DND-41 (cell line): ENCODE data around the gene KCNAB1.
"Not testable (repeated sequence)": the region's sequence is repeated elsewhere in the genome, so short reads cannot be mapped to it uniquely, and the experiment has no call there.

ENCODE experiments used
- ATAC-seq: fragments of 200-7000 bp; cut with Tn5 transposase; 3 replicates; pipeline ENCODE4 v1.9.1; 2021; ENCODE audit warnings: low read depth; ENCODE audit not compliant: insufficient read depth
- DNase-seq: peaks from one replicate; pipeline ENCODE4 v3.0.0-alpha.2; 2020
- H2AFZ ChIP-seq: 2 replicates; pipeline ENCODE4 v1.6.0; 2012; ENCODE audit warnings: low read depth, low read length
- H3K27ac ChIP-seq: 2 replicates; pipeline ENCODE4 v1.5.1; 2012; ENCODE audit warnings: low read length, inconsistent platforms
- H3K27me3 ChIP-seq: fragments of 200-600 bp; sonication (generic); 2 replicates; pipeline ENCODE4 v1.6.0; 2012; ENCODE audit warnings: low read length, mild to moderate bottlenecking, inconsistent platforms; ENCODE audit not compliant: insufficient read depth, poor library complexity
- H3K36me3 ChIP-seq: 2 replicates; pipeline ENCODE4 v1.5.1; 2012; ENCODE audit warnings: low read length, inconsistent platforms; ENCODE audit not compliant: insufficient read depth
- H3K4me1 ChIP-seq: 2 replicates; pipeline ENCODE4 v1.5.1; 2012; ENCODE audit warnings: mild to moderate bottlenecking, low read length; ENCODE audit not compliant: insufficient read depth
- H3K4me2 ChIP-seq: 2 replicates; pipeline ENCODE4 v1.6.0; 2012; ENCODE audit warnings: mild to moderate bottlenecking, moderate library complexity, low read length, inconsistent platforms; ENCODE audit not compliant: insufficient read depth
- H3K4me3 ChIP-seq, 2 experiments: fragments of 200-600 bp in 1 of 2; shearing (Covaris generic) in 1 of 2; 2 replicates each; pipeline ENCODE4 v1.5.1; 2012 to 2016; ENCODE audit warnings: inconsistent platforms in 2 of 2, low read length in 2 of 2, mild to moderate bottlenecking in 2 of 2, low read depth in 1 of 2, moderate library complexity in 1 of 2
- H3K79me2 ChIP-seq: 2 replicates; pipeline ENCODE4 v1.6.0; 2012; ENCODE audit warnings: low read length, inconsistent platforms; ENCODE audit not compliant: insufficient read depth
- H3K9ac ChIP-seq: 2 replicates; pipeline ENCODE4 v1.6.0; 2012; ENCODE audit warnings: low read depth, mild to moderate bottlenecking, inconsistent platforms, low read length, moderate library complexity
- H3K9me3 ChIP-seq: 2 replicates; pipeline ENCODE4 v1.5.1; 2012; ENCODE audit warnings: low read length, moderate library complexity, mild to moderate bottlenecking, inconsistent platforms; ENCODE audit not compliant: insufficient read depth, severe bottlenecking
- H4K20me1 ChIP-seq: 2 replicates; pipeline ENCODE4 v1.6.0; 2012; ENCODE audit warnings: low read length; ENCODE audit not compliant: insufficient read depth
- EZH2 ChIP-seq: IDR thresholded peaks from 3 replicates; pipeline ENCODE4 v1.6.1; 2012; ENCODE audit warnings: borderline replicate concordance, low read depth, mild to moderate bottlenecking, moderate library complexity, low read length, inconsistent platforms; ENCODE audit not compliant: severe bottlenecking
- TF ChIP-seq, protein P1 (sequence below): IDR thresholded peaks from 2 replicates; pipeline ENCODE4 v1.5.1; 2012; ENCODE audit warnings: borderline replicate concordance, low read length, moderate library complexity, mild to moderate bottlenecking; ENCODE audit not compliant: poor library complexity, severe bottlenecking; ENCODE audit errors: extremely low read depth

The KCNAB1 gene

DNA sequence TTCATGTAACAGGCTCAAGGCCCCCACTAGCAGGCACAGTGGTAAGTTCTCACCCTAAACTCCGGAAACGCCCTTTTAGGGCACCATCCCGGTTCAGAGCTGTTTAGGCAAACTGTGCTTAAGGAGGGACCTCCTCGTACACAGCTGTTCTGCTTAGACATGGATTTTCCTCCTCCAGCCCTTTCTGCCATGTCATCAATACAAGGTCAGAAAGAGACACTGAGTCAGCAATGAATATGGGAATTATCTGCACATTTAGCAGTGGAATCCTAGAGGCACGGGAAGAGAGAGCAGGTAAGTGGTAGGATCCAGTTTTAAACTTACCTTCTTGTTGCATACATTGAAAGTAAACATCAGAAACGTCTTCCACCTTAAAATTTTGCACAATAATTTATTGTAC is 107.3 kb downstream of the KCNAB1 start:
- Histone ChIP-seq H3K4me1 (no peaks in the 10 kb centered on the region), H3K27ac (no peak overlapping the region), H3K9me3 (no peaks in the 10 kb centered on the region), H3K9ac (no peak overlapping the region), H3K4me2 (no peak overlapping the region), H3K36me3 (no peaks in the 10 kb centered on the region), H4K20me1 (no peaks in the 10 kb centered on the region), H2AFZ (no peak overlapping the region), H3K79me2 (no peaks in the 10 kb centered on the region), H3K4me3 (no peak overlapping the region), H3K27me3 (peaks cover 2% of the 10 kb centered on the region)
- ATAC-seq (no peak), DNase-seq (no peak)
- TF ChIP-seq, protein P1, sequence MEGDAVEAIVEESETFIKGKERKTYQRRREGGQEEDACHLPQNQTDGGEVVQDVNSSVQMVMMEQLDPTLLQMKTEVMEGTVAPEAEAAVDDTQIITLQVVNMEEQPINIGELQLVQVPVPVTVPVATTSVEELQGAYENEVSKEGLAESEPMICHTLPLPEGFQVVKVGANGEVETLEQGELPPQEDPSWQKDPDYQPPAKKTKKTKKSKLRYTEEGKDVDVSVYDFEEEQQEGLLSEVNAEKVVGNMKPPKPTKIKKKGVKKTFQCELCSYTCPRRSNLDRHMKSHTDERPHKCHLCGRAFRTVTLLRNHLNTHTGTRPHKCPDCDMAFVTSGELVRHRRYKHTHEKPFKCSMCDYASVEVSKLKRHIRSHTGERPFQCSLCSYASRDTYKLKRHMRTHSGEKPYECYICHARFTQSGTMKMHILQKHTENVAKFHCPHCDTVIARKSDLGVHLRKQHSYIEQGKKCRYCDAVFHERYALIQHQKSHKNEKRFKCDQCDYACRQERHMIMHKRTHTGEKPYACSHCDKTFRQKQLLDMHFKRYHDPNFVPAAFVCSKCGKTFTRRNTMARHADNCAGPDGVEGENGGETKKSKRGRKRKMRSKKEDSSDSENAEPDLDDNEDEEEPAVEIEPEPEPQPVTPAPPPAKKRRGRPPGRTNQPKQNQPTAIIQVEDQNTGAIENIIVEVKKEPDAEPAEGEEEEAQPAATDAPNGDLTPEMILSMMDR: no peak
- TF ChIP-seq EZH2: no peak

DNA sequence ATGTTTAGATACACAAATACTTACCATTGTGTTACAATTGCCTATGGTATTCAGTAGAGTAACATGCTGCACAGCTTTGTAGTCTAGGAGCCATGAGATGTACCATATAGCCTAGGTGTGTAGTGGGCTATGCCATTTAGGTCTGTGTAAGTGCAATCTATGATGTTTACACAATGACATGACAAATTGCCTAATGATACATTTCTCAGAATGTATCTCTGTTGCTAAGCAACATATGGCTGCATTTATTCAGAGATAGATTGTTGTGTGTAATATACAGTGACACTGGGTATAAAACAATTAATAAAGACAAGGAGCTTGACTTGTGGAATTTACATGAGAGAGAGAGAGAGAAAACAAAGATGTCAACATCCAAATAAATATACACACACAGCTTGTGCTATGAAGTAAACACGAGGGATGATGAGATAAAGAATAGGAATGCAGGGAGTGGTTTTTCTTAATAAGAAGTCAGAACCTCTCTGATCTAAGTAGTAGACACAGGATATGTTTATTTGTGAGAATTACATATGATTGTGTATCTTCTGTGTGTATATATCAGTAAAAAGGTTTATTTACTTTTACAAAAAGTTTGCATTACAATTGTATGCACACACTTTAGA is 110.0 kb downstream of the KCNAB1 start:
- no peak overlapping the region for H3K4me2 ChIP-seq
- H2AFZ ChIP-seq: no peak overlapping the region
- peaks cover 2% of the 10 kb centered on the region for H3K27me3 ChIP-seq
- DNase-seq: no peak
- H3K4me1 ChIP-seq: no peaks in the 10 kb centered on the region
- TF ChIP-seq, protein P1: no peak
- H3K27ac ChIP-seq: no peak overlapping the region
- no peaks in the 10 kb centered on the region for H3K79me2 ChIP-seq
- no peaks in the 10 kb centered on the region for H4K20me1 ChIP-seq
- H3K9me3 ChIP-seq: no peaks in the 10 kb centered on the region
- no peak overlapping the region for H3K4me3 ChIP-seq
- ATAC-seq: no peak
- no peaks in the 10 kb centered on the region for H3K36me3 ChIP-seq
- H3K9ac ChIP-seq: no peak overlapping the region

DNA sequence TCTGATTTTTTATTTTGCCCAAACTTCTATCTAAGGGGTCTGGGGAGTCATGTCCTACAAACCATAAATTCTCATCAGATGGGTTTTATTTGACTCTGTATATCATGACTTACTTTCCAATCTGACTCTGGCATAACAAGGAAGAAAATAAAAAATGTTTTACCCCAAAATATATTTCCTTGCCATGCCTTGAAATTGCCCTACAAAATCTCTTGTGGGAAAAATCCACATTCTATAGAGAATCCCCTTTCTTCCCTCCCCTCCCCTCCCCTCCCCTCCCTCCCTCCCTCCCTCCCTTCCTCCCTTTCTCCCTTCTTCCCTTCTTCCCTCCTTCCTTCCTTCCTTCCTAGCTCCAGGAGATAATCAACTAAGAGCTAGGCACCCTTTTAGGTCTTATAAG is 110.8 kb downstream of the KCNAB1 start:
- H3K27ac ChIP-seq, H3K9me3 ChIP-seq, H3K4me1 ChIP-seq, ATAC-seq, H2AFZ ChIP-seq, DNase-seq, H3K4me2 ChIP-seq, H3K27me3 ChIP-seq, H4K20me1 ChIP-seq, H3K79me2 ChIP-seq, H3K9ac ChIP-seq, H3K36me3 ChIP-seq, H3K4me3 ChIP-seq: not testable (repeated sequence)

DNA sequence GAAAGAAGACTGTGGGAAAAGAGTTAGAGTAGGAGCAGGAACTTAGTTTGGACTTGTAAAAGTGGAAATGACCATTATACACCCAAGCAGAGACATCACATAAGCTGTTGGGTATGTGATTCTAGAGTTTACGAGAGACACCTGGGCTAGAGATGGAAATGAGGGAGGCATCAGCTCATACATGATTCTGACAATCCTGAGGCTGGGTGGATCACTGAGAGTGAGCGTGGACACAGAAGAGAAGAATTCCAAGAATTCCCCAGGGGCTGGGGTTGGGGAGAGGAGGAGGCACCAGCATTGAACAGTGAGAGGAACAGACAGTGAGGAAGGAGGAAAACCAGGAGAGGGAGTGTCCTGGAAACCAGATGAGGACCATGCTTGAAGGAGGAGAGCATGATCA is 113.5 kb downstream of the KCNAB1 start:
- H3K4me1 ChIP-seq: no peaks in the 10 kb centered on the region
- H3K4me3 ChIP-seq: no peak overlapping the region
- TF ChIP-seq, protein P1: no peak
- TF ChIP-seq EZH2: no peak

More for the DNA sequence above, 113.5 kb downstream of the KCNAB1 start:
- Histone ChIP-seq H2AFZ (no peak overlapping the region), H3K36me3 (no peaks in the 10 kb centered on the region), H3K27me3 (peaks cover 2% of the 10 kb centered on the region), H3K9me3 (no peaks in the 10 kb centered on the region), H4K20me1 (no peaks in the 10 kb centered on the region), H3K4me2 (no peak overlapping the region), H3K79me2 (no peaks in the 10 kb centered on the region), H3K9ac (no peak overlapping the region), H3K27ac (no peak overlapping the region)
- ATAC-seq (no peak), DNase-seq (no peak)
